IMR-90 (cell line): Measurements from ENCODE around the gene RNF212. TPM values are rescaled to one million over a fixed set of nuclear protein-coding genes. Genes with fewer than 3 reads are reported as not detected.

Experiments
- ATAC-seq: fragments of 200-7000 bp; cut with Tn5 transposase; 2 replicates; pipeline ENCODE4 v1.9.1; 2020; ENCODE audit warnings: low read depth, mild to moderate bottlenecking, moderate library complexity
- BruUV-seq: library from RNA; stranded (reverse); fragments of 400-500 nt; replicated peaks from 2 replicates; lab custom pipeline; 2021; lab: Mats Ljungman, UMichigan
- CTCF ChIA-PET: fragments of 300-600 bp; formaldehyde crosslinking; extraction: SDS; loops from one replicate; lab custom pipeline; 2021; ENCODE audit warnings: antibody characterized with exemption; lab: Yijun Ruan, JAX
- POLR2A ChIA-PET: fragments of 300-600 bp; sonication (Branson Sonifier 250); formaldehyde crosslinking; loops from one replicate; lab custom pipeline; 2022; ENCODE audit warnings: antibody characterized with exemption; ENCODE audit not compliant: unreplicated experiment; lab: Charles Lee
- DNase-seq: peaks from one replicate; pipeline ENCODE4 v3.0.0; 2013
- H2AFZ ChIP-seq: replicated peaks from 2 replicates; pipeline ENCODE3; 2013; ENCODE audit warnings: low read length, mild to moderate bottlenecking; ENCODE audit not compliant: poor library complexity
- H2AK5ac ChIP-seq: 2 replicates; pipeline ENCODE4 v1.6.1; 2013; ENCODE audit warnings: low read depth, low read length, inconsistent platforms
- H2AK9ac ChIP-seq: replicated peaks from 2 replicates; pipeline ENCODE3; 2013; ENCODE audit warnings: mild to moderate bottlenecking, low read depth, low read length, moderate library complexity; ENCODE audit not compliant: poor library complexity
- H2BK120ac ChIP-seq: 2 replicates; pipeline ENCODE4 v1.6.1; 2013; ENCODE audit warnings: low read depth, low read length, inconsistent platforms
- H2BK15ac ChIP-seq: 3 replicates; pipeline ENCODE4 v1.6.1; 2013; ENCODE audit warnings: low read depth, low read length, inconsistent platforms
- H2BK20ac ChIP-seq: 2 replicates; pipeline ENCODE4 v1.6.1; 2013; ENCODE audit warnings: low read depth, mild to moderate bottlenecking, inconsistent platforms, low read length, moderate library complexity
- H2BK5ac ChIP-seq: 2 replicates; pipeline ENCODE4 v1.6.1; 2013; ENCODE audit warnings: mild to moderate bottlenecking, low read depth, low read length, inconsistent platforms; ENCODE audit not compliant: poor library complexity, severe bottlenecking
- H3K14ac ChIP-seq: replicated peaks from 2 replicates; pipeline ENCODE4 v1.6.1; 2013; ENCODE audit warnings: low read depth, low read length, inconsistent platforms
- H3K18ac ChIP-seq: 2 replicates; pipeline ENCODE4 v1.6.1; 2013; ENCODE audit warnings: low read depth, low read length, control low read depth
- H3K23ac ChIP-seq: 2 replicates; pipeline ENCODE4 v1.6.1; 2013; ENCODE audit warnings: low read depth, low read length, inconsistent platforms
- H3K27ac ChIP-seq: 2 replicates; pipeline ENCODE4 v1.5.1; 2013; ENCODE audit warnings: mild to moderate bottlenecking, control low read depth, low read length; ENCODE audit not compliant: insufficient read depth
- H3K27me3 ChIP-seq: 2 replicates; pipeline ENCODE4 v1.6.1; 2013; ENCODE audit warnings: low read length; ENCODE audit not compliant: control insufficient read depth, insufficient read depth
- H3K36me3 ChIP-seq: 2 replicates; pipeline ENCODE4 v1.6.1; 2013; ENCODE audit warnings: low read length, mixed read lengths; ENCODE audit not compliant: control insufficient read depth, insufficient read depth
- H3K4ac ChIP-seq: 2 replicates; pipeline ENCODE4 v1.6.1; 2013; ENCODE audit warnings: low read depth, low read length, inconsistent platforms
- H3K4me1 ChIP-seq: 2 replicates; pipeline ENCODE4 v1.6.1; 2013; ENCODE audit warnings: low read length, mixed read lengths; ENCODE audit not compliant: control insufficient read depth, insufficient read depth
- H3K4me2 ChIP-seq: 2 replicates; pipeline ENCODE4 v1.6.1; 2013; ENCODE audit warnings: low read depth, mild to moderate bottlenecking, control low read depth, low read length, moderate library complexity
- H3K4me3 ChIP-seq: 2 replicates; pipeline ENCODE4 v1.5.1; 2013; ENCODE audit warnings: low read depth, mild to moderate bottlenecking, control low read depth, low read length, moderate library complexity; ENCODE audit not compliant: insufficient read depth
- H3K56ac ChIP-seq: 2 replicates; pipeline ENCODE4 v1.6.1; 2013; ENCODE audit warnings: low read length, inconsistent platforms; ENCODE audit not compliant: insufficient read depth; ENCODE audit errors: extremely low read depth
- H3K79me1 ChIP-seq, 2 experiments: 2 replicates each; pipeline ENCODE4 v1.6.1; 2013; ENCODE audit warnings: low read length in 2 of 2, inconsistent platforms in 1 of 2, low read depth in 1 of 2
- H3K9ac ChIP-seq: 2 replicates; pipeline ENCODE4 v1.6.1; 2013; ENCODE audit warnings: low read depth, low read length, control low read depth
- H3K9me1 ChIP-seq: 2 replicates; pipeline ENCODE4 v1.6.1; 2013; ENCODE audit warnings: low read length, inconsistent platforms; ENCODE audit not compliant: insufficient read depth
- H3K9me3 ChIP-seq: 2 replicates; pipeline ENCODE4 v1.6.1; 2013; ENCODE audit warnings: low read length; ENCODE audit not compliant: control insufficient read depth, insufficient read depth
- H4K20me1 ChIP-seq: 2 replicates; pipeline ENCODE4 v1.6.1; 2013; ENCODE audit warnings: low read length, inconsistent platforms; ENCODE audit not compliant: insufficient read depth
- H4K5ac ChIP-seq: 2 replicates; pipeline ENCODE4 v1.6.1; 2013; ENCODE audit warnings: mild to moderate bottlenecking, low read depth, low read length, control low read depth
- H4K8ac ChIP-seq, 2 experiments: 2 replicates each; pipeline ENCODE4 v1.6.1; 2013; ENCODE audit warnings: low read depth in 2 of 2, low read length in 2 of 2, control low read depth in 1 of 2, inconsistent platforms in 1 of 2
- H4K91ac ChIP-seq: 2 replicates; pipeline ENCODE4 v1.6.1; 2013; ENCODE audit warnings: low read depth, low read length, inconsistent platforms; ENCODE audit not compliant: insufficient read depth
- BHLHE40 ChIP-seq: fragments of 150-350 bp; IDR thresholded peaks from 2 replicates; pipeline ENCODE4 v1.6.1; 2016; ENCODE audit warnings: mild to moderate bottlenecking, low read depth, low read length
- CEBPB ChIP-seq: IDR thresholded peaks from 2 replicates; pipeline ENCODE4 v1.6.1; 2012; ENCODE audit warnings: low read depth, low read length, improper control_type of control experiment
- CHD1 ChIP-seq: IDR thresholded peaks from 2 replicates; pipeline ENCODE4 v1.6.1; 2012; ENCODE audit warnings: low read depth, low read length, improper control_type of control experiment
- FOS ChIP-seq: fragments of 150-350 bp; IDR thresholded peaks from 2 replicates; pipeline ENCODE4 v1.6.1; 2016; ENCODE audit warnings: low read depth, low read length
- MAFK ChIP-seq: IDR thresholded peaks from 2 replicates; pipeline ENCODE4 v1.6.1; 2012; ENCODE audit warnings: low read depth, low read length, improper control_type of control experiment
- MAZ ChIP-seq: IDR thresholded peaks from 2 replicates; pipeline ENCODE4 v1.6.1; 2012; ENCODE audit warnings: low read depth, mild to moderate bottlenecking, low read length, improper control_type of control experiment, moderate library complexity, borderline replicate concordance
- MXI1 ChIP-seq: IDR thresholded peaks from 2 replicates; pipeline ENCODE4 v1.6.1; 2012; ENCODE audit warnings: low read depth, mild to moderate bottlenecking, low read length, moderate library complexity, borderline replicate concordance
- NFE2L2 ChIP-seq: fragments of 150-350 bp; IDR thresholded peaks from 2 replicates; pipeline ENCODE4 v1.6.1; 2016; ENCODE audit warnings: low read depth, mild to moderate bottlenecking, low read length
- POLR2A ChIP-seq: IDR thresholded peaks from 2 replicates; pipeline ENCODE4 v1.6.1; 2012; ENCODE audit warnings: mild to moderate bottlenecking, low read depth, low read length
- RAD21 ChIP-seq: IDR thresholded peaks from 2 replicates; pipeline ENCODE4 v1.6.1; 2012; ENCODE audit warnings: low read length, improper control_type of control experiment
- RFX5 ChIP-seq: IDR thresholded peaks from 2 replicates; pipeline ENCODE4 v1.8.0; 2012; ENCODE audit warnings: low read depth, mild to moderate bottlenecking, low read length, moderate library complexity
- SMC3 ChIP-seq: fragments of 150-350 bp; IDR thresholded peaks from 2 replicates; pipeline ENCODE4 v1.6.1; 2016; ENCODE audit warnings: low read depth, mild to moderate bottlenecking, antibody characterized with exemption, low read length, moderate library complexity
- WGBS, 2 experiments: methylation state at CpG; one replicate each; pipeline versions ENCODE4 v1.1.5 to v1.1.7; 2013; ENCODE audit warnings: missing lambda C conversion rate in 2 of 2; ENCODE audit not compliant: insufficient read length in 1 of 2; ENCODE audit errors: extremely low coverage in 2 of 2; 5-methylcytosine and 5-hydroxymethylcytosine counted together
- dilution Hi-C: fragments of 300-500 bp; cut with HindIII; formaldehyde crosslinking; loops from one replicate; pipeline ENCODE4 v1.14.3; 2018; ENCODE audit warnings: low sequenced_read_pairs; ENCODE audit not compliant: unreplicated experiment
- in situ Hi-C: fragments of 300-500 bp; cut with MboI; formaldehyde crosslinking; loops from 3 replicates; pipeline ENCODE4 v1.14.3; 2019; ENCODE audit warnings: low sequenced_read_pairs, inconsistent platforms, mixed read lengths
- intact Hi-C: fragments of 100-400 bp; cut with micrococcal nuclease; formaldehyde crosslinking; loops from 2 replicates; pipeline ENCODE4 v1.10.0; 2022
- polyA plus RNA-seq, 3 experiments: library from polyadenylated mRNA; depleted of rRNA; stranded (reverse); fragments of >200 nt; gene quantifications; 2 replicates each; pipeline ENCODE4 v1.2.3, GENCODE V29; 2012; ENCODE audit warnings: low replicate concordance in 1 of 3
- total RNA-seq: library from RNA; depleted of rRNA; stranded (reverse); fragments of >200 nt; gene quantifications from 2 replicates; pipeline ENCODE4 v1.2.3, GENCODE V29; 2012
- TF ChIP-seq, protein P1 (sequence below): fragments of 150-350 bp; IDR thresholded peaks from 2 replicates; pipeline ENCODE4 v1.6.1; 2017; ENCODE audit warnings: mild to moderate bottlenecking, antibody characterized with exemption, low read length, low read depth
- TF ChIP-seq, protein P2 (sequence below): fragments of 150-350 bp; IDR thresholded peaks from 2 replicates; pipeline ENCODE4 v1.6.1; 2016; ENCODE audit warnings: low read depth, mild to moderate bottlenecking, low read length, moderate library complexity, borderline replicate concordance
- TF ChIP-seq, protein P3 (sequence below): conservative IDR thresholded peaks from 2 replicates; pipeline ENCODE4 v1.5.1; 2012; ENCODE audit warnings: mild to moderate bottlenecking, low read depth, low read length, improper control_type of control experiment

Gene RNF212
- total and polyA plus RNA-seq, 2 of the 4 experiments (the other 2 are of a cell fraction): under 0.01 to 0.51 TPM

DNA sequence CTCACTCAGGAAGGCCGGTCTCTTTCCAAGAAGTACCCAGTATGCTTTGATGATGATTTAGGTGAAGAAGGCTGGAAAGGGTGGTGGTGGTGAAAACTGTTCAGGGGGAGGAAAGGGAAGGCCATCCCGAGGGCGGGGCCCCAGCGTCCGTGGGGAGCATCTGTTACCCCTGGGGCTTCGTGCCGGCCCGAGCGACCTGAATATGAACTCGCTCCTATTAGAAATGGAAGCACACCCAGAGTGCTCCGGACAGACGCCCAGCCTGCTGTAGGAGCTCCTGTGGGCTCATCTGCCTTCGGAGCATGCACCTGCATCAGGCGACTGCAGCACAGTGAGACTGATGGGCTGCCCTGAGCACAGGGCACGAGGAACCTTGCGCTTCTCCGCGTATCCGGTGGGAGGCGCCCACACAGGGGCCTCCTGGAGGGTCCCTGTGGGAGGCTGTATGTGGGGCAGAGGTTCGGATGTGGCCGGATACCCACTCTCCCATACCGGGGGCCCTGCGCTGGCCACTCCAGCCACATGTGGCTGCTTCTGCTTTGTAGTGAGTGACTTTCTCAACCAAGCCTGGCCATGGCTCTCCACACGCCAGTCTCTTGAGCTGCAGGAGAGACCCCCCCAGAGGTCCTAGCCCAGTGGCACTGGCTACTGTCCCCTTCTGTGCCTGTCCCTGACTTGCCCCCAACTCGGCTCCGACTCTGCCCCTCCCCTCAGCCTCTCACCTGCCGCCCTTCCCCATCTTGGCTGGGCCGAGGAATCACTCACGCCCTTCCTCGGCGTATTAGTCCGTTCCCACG is 65.2 kb downstream of the RNF212 start:
- Histone ChIP-seq H2BK15ac (no peak overlapping the region), H3K36me3 (no peaks in the 10 kb centered on the region), H3K23ac (no peak overlapping the region), H2AFZ (no peak overlapping the region), H4K91ac (no peak overlapping the region), H2BK120ac (no peak overlapping the region), H3K18ac (no peak overlapping the region), H4K5ac (no peak overlapping the region), H3K4me3 (no peak overlapping the region), H3K9me1 (peaks cover 9% of the 10 kb centered on the region), H3K4me2 (no peak overlapping the region), H2AK5ac (no peak overlapping the region; the same call in 1 of the 2 replicates), H4K8ac (no peak overlapping the region), H3K56ac (no peak overlapping the region), H3K79me1 (no peaks in the 10 kb centered on the region), H3K27ac (no peak overlapping the region), H2AK9ac (no peak overlapping the region), H3K9ac (no peak overlapping the region), H3K9me3 (0 out of 2 replicates have a peak, but pooled peaks cover 2% of the 10 kb centered on the region), H2BK20ac (no peak overlapping the region), H3K4ac (no peak overlapping the region), H2BK5ac (no peak overlapping the region), H4K20me1 (peaks cover 3% of the 10 kb centered on the region), H3K27me3 (peaks cover 14% of the 10 kb centered on the region), H3K14ac (no peak overlapping the region), H3K4me1 (peaks cover 27% of the 10 kb centered on the region)
- ATAC-seq: no peak
- ChIA-PET POLR2A (no interaction called here), CTCF (interaction anchor here (1.5 kb wide), 1 partner anchor 15 kb away, joined by 3 read pairs; no protein-coding TSS in a partner anchor)
- WGBS, 2 experiments: 73% methylated on average over 17 of the region's 34 CpGs; no CpG with 5 or more reads in 1 of the 2 experiments
- dilution Hi-C loops: no loop called here
- in situ Hi-C loops: no loop called here
- no peak for DNase-seq
- intact Hi-C loops: no loop called here
- BruUV-seq: no TSS peak
- TF ChIP-seq BHLHE40: no peak
- TF ChIP-seq, protein P1, sequence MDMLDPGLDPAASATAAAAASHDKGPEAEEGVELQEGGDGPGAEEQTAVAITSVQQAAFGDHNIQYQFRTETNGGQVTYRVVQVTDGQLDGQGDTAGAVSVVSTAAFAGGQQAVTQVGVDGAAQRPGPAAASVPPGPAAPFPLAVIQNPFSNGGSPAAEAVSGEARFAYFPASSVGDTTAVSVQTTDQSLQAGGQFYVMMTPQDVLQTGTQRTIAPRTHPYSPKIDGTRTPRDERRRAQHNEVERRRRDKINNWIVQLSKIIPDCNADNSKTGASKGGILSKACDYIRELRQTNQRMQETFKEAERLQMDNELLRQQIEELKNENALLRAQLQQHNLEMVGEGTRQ: no peak
- no peak for TF ChIP-seq RAD21
- TF ChIP-seq NFE2L2: no peak
- no peak for TF ChIP-seq CHD1
- TF ChIP-seq MAFK: no peak
- TF ChIP-seq, protein P2, sequence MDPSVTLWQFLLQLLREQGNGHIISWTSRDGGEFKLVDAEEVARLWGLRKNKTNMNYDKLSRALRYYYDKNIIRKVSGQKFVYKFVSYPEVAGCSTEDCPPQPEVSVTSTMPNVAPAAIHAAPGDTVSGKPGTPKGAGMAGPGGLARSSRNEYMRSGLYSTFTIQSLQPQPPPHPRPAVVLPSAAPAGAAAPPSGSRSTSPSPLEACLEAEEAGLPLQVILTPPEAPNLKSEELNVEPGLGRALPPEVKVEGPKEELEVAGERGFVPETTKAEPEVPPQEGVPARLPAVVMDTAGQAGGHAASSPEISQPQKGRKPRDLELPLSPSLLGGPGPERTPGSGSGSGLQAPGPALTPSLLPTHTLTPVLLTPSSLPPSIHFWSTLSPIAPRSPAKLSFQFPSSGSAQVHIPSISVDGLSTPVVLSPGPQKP: no peak
- no peak for TF ChIP-seq RFX5
- no peak for TF ChIP-seq MAZ
- TF ChIP-seq, protein P3, sequence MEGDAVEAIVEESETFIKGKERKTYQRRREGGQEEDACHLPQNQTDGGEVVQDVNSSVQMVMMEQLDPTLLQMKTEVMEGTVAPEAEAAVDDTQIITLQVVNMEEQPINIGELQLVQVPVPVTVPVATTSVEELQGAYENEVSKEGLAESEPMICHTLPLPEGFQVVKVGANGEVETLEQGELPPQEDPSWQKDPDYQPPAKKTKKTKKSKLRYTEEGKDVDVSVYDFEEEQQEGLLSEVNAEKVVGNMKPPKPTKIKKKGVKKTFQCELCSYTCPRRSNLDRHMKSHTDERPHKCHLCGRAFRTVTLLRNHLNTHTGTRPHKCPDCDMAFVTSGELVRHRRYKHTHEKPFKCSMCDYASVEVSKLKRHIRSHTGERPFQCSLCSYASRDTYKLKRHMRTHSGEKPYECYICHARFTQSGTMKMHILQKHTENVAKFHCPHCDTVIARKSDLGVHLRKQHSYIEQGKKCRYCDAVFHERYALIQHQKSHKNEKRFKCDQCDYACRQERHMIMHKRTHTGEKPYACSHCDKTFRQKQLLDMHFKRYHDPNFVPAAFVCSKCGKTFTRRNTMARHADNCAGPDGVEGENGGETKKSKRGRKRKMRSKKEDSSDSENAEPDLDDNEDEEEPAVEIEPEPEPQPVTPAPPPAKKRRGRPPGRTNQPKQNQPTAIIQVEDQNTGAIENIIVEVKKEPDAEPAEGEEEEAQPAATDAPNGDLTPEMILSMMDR: no peak
- TF ChIP-seq POLR2A: no peak
- TF ChIP-seq SMC3: no peak
- no peak for TF ChIP-seq MXI1
- TF ChIP-seq CEBPB: no peak
- TF ChIP-seq FOS: no peak
